ENCODE data around the gene ANKS3.

ANKS3 gene

DNA sequence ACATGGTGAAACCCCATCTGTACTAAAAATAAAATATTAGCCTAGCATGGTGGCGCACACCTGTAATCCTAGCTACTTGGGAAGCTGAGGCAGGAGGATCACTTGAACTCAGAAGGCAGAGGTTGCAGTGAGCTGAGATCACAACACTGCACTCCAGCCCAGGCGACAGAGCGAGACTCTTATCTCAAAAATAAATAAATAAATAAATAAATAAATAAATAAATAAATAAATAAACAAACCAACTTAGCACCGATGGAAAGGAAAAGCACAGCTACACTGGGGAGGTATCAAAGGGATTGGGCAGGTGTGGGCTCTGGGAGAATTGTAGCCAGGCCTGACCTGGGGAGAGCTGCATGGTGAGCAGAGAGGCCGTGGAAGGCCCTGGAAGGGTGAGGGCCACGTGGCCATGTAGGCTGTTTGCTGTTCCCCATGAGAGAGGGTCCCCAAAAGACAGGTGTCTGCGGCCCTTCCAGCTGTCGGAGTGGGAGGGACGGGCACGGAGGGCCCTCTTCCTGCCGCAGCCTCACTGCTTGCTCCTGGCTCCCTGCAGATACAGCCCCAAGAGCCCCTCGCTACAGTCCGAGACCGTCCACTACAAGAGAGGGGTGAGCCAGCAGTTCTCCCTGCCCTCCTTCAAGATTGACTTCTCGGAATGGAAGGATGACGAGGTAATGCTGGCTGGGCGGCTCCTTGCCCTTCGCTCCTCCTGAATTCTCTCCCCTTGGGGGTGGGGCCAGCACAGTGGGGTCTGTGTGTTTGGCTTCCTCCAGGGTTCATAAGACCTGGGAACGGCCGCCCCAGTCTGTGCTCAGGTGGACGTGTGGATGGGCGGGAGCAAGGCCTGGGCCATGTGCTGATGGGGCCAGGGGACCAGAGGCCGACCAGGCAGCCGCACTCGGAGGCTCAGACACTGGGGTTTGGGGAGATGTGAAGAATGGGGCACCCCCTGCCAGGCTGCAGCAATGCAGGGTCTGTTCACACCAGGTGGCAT lies 77.1 kb downstream of the ANKS3 start:
- no peak for TF ChIP-seq YY1 (IDR thresholded peaks at IDR 0.05; ENCODE audit: low read depth)
- TF ChIP-seq TAF1 (IDR thresholded peaks at IDR 0.05; ENCODE audit: low read depth) = no peak
- TF ChIP-seq TCF12 (IDR thresholded peaks at IDR 0.05; ENCODE audit: low read depth) = no peak
- TF ChIP-seq, protein P1, sequence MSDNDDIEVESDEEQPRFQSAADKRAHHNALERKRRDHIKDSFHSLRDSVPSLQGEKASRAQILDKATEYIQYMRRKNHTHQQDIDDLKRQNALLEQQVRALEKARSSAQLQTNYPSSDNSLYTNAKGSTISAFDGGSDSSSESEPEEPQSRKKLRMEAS (IDR thresholded peaks at IDR 0.05) = no peak
- TF ChIP-seq, protein P2, sequence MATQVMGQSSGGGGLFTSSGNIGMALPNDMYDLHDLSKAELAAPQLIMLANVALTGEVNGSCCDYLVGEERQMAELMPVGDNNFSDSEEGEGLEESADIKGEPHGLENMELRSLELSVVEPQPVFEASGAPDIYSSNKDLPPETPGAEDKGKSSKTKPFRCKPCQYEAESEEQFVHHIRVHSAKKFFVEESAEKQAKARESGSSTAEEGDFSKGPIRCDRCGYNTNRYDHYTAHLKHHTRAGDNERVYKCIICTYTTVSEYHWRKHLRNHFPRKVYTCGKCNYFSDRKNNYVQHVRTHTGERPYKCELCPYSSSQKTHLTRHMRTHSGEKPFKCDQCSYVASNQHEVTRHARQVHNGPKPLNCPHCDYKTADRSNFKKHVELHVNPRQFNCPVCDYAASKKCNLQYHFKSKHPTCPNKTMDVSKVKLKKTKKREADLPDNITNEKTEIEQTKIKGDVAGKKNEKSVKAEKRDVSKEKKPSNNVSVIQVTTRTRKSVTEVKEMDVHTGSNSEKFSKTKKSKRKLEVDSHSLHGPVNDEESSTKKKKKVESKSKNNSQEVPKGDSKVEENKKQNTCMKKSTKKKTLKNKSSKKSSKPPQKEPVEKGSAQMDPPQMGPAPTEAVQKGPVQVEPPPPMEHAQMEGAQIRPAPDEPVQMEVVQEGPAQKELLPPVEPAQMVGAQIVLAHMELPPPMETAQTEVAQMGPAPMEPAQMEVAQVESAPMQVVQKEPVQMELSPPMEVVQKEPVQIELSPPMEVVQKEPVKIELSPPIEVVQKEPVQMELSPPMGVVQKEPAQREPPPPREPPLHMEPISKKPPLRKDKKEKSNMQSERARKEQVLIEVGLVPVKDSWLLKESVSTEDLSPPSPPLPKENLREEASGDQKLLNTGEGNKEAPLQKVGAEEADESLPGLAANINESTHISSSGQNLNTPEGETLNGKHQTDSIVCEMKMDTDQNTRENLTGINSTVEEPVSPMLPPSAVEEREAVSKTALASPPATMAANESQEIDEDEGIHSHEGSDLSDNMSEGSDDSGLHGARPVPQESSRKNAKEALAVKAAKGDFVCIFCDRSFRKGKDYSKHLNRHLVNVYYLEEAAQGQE (IDR thresholded peaks at IDR 0.05; ENCODE audit: low read depth) = no peak
- no peak for TF ChIP-seq FOXM1 (IDR thresholded peaks at IDR 0.05; ENCODE audit: borderline replicate concordance, low read depth)
- no peak for TF ChIP-seq NFIC (IDR thresholded peaks at IDR 0.05)
- no peak for TF ChIP-seq EGR1 (IDR thresholded peaks at IDR 0.05)
- no peak for TF ChIP-seq CREB1 (IDR thresholded peaks at IDR 0.05; ENCODE audit: low read depth)
- no peak for TF ChIP-seq EP300 (IDR thresholded peaks at IDR 0.05; ENCODE audit: borderline replicate concordance)
- TF ChIP-seq RAD21 (IDR thresholded peaks at IDR 0.05; ENCODE audit: low read depth) = no peak
- no peak for TF ChIP-seq TEAD4 (IDR thresholded peaks at IDR 0.05)
- TF ChIP-seq ZBTB7A (IDR thresholded peaks at IDR 0.05; ENCODE audit: low read depth) = no peak
- TF ChIP-seq CEBPB (IDR thresholded peaks at IDR 0.05) = no peak
- TF ChIP-seq, protein P3, sequence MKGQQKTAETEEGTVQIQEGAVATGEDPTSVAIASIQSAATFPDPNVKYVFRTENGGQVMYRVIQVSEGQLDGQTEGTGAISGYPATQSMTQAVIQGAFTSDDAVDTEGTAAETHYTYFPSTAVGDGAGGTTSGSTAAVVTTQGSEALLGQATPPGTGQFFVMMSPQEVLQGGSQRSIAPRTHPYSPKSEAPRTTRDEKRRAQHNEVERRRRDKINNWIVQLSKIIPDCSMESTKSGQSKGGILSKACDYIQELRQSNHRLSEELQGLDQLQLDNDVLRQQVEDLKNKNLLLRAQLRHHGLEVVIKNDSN (IDR thresholded peaks at IDR 0.05) = no peak

DNA sequence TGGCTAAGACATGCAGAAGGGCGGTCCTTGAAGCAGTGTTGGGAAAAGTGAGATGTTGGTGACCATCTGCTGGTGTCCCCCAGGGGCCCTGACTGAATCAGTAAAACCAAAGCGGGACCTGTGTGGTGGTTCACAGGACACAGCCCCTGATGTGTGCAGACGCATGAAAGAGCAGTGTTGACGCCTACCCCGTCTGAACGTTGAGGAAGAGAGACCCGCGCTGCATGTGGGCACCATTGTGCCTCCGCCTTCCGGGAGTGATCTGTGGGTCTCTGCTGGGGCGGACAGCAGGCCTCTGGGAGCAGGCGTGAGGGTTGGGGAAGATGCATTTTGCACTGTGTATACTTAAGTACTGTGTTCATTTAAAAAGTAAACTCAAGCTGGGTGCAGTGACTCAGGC lies 77.8 kb downstream of the ANKS3 start:
- TF ChIP-seq, protein P2 (IDR thresholded peaks at IDR 0.05; ENCODE audit: low read depth) = no peak
- TF ChIP-seq TAF1 (IDR thresholded peaks at IDR 0.05; ENCODE audit: low read depth) (no peak), CEBPB (IDR thresholded peaks at IDR 0.05) (no peak), TEAD4 (IDR thresholded peaks at IDR 0.05) (no peak), TCF12 (IDR thresholded peaks at IDR 0.05; ENCODE audit: low read depth) (no peak), RAD21 (IDR thresholded peaks at IDR 0.05; ENCODE audit: low read depth) (no peak), ZBTB7A (IDR thresholded peaks at IDR 0.05; ENCODE audit: low read depth) (no peak), CREB1 (IDR thresholded peaks at IDR 0.05; ENCODE audit: low read depth) (no peak), YY1 (IDR thresholded peaks at IDR 0.05; ENCODE audit: low read depth) (no peak), NFIC (IDR thresholded peaks at IDR 0.05) (no peak), EP300 (IDR thresholded peaks at IDR 0.05; ENCODE audit: borderline replicate concordance) (no peak)
- TF ChIP-seq, protein P3 (IDR thresholded peaks at IDR 0.05) = no peak
- TF ChIP-seq, protein P1 (IDR thresholded peaks at IDR 0.05) = no peak

- no peak for TF ChIP-seq TCF12 (IDR thresholded peaks at IDR 0.05; ENCODE audit: low read depth)
- TF ChIP-seq, protein P1 (IDR thresholded peaks at IDR 0.05) = no peak
- no peak for TF ChIP-seq RAD21 (IDR thresholded peaks at IDR 0.05; ENCODE audit: low read depth)
- TF ChIP-seq, protein P3 (IDR thresholded peaks at IDR 0.05) = no peak
- no peak for TF ChIP-seq EGR1 (IDR thresholded peaks at IDR 0.05)
- TF ChIP-seq NFIC (IDR thresholded peaks at IDR 0.05) = no peak
- TF ChIP-seq TAF1 (IDR thresholded peaks at IDR 0.05; ENCODE audit: low read depth) = no peak
- TF ChIP-seq CREB1 (IDR thresholded peaks at IDR 0.05; ENCODE audit: low read depth) = no peak
- no peak for TF ChIP-seq YY1 (IDR thresholded peaks at IDR 0.05; ENCODE audit: low read depth)
- TF ChIP-seq CEBPB (IDR thresholded peaks at IDR 0.05) = no peak
- TF ChIP-seq TEAD4 (IDR thresholded peaks at IDR 0.05) = no peak
- no peak for TF ChIP-seq FOXM1 (IDR thresholded peaks at IDR 0.05; ENCODE audit: borderline replicate concordance, low read depth)
- TF ChIP-seq, protein P2 (IDR thresholded peaks at IDR 0.05; ENCODE audit: low read depth) = no peak
- no peak for TF ChIP-seq EP300 (IDR thresholded peaks at IDR 0.05; ENCODE audit: borderline replicate concordance)
- TF ChIP-seq ZBTB7A (IDR thresholded peaks at IDR 0.05; ENCODE audit: low read depth) = no peak
Measured at GRCh38 chr16:4655801-4656200, 78.3 kb downstream of the ANKS3 start.
